ENCODE results near the gene USP40. TPM values are rescaled to one million over a fixed set of nuclear protein-coding genes. Genes with fewer than 3 reads are reported as not detected.

The USP40 gene
- total RNA-seq, 1 donor from 2014 or later: 14.7 TPM

DNA sequence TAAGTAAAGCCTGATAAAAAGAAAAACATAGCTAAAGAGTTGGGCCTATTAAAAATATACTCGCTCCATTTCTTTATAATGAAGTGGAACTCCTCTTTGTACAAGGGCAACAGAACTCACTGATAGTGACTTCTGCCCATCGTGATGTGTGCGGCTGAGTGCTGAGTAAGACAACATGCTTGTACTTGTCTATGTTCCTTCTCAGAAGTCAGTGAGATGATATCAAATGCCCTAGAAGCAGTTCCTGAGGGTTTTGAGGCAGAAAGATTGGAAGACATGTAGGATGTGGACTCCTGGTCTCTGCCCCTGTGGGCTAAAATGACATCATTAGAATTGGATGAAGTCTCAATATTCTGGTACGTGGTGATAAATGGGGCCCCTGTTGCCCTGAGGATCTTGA, 73.8 kb downstream of the USP40 start:
- no peak for DNase-seq

DNA sequence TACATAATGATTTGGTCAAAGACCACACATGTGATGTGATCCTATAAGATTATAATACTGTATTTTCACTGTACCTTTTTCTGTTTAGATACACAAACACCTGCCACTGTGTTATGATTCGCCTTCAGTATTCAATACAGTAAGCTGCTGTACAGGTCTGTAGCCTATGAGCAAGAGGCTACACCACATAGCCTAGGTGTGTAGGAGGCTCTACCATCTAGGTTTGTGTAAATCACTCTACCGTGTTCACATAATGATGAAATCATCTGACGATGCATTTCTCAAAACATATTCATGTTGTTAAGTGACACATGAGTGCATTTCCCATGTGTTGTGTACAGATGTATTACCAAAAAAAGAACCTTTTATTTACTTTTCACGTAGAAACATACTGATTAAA, 74.5 kb downstream of the USP40 start:
- no peak for DNase-seq

DNA sequence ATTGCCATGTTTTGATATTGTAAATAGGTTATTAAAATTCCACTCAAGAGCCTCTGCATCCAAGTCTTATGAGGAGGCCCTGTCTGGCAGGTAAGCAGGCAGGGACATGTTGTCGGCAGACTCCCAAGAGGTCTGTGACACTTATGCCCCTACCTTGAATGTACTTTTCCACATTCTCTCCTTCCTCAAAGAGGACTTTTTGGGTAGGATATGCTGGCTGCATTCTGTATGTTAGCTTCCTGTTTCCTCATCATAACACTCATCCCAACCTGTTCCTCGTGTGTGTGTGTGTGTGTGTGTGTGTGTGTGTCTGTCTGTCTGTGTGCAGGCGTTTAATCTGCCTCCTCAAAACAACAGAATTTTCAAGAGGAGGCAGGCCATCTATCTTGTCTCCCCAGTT, 75.3 kb downstream of the USP40 start:
- DNase-seq: no peak

DNA sequence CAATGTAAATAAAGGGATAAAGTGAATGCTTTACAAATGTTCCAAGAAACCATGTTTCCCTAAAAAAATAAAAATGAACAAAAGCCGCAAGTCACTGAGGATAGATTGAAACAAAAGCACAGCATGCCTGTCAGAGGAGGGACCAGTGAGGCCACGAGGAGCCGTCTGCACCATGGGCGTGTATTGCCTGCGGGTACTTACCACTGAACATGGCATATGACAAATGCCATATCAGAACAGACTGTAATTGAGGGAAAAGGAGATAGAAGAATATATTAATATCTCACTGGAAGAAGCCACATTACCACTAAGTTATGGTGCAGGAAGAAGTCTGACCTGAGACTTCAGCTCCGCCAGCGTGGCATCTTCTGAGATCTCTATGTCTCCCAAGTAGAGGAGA, 75.8 kb downstream of the USP40 start:
- DNase-seq: no peak

DNA sequence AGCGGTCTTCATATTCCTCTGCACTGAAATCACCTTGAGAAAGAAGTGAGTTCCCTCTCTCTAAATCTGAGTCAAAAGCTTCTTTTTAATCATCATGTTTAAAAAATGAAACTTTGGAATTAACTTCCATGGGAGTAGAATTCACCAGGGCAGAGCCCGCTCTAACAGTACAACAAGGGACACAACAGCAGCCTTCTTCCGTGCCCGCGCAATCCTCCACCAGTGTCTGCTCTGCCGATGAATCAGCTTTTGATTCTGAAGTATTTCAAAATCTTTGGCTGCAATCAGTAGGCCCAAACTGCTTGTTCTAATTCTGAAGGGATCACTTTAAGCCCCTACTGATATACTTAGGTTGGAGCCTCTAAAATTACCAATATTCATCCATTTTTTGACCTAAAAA, 76.9 kb downstream of the USP40 start:
- DNase-seq: no peak

DNA sequence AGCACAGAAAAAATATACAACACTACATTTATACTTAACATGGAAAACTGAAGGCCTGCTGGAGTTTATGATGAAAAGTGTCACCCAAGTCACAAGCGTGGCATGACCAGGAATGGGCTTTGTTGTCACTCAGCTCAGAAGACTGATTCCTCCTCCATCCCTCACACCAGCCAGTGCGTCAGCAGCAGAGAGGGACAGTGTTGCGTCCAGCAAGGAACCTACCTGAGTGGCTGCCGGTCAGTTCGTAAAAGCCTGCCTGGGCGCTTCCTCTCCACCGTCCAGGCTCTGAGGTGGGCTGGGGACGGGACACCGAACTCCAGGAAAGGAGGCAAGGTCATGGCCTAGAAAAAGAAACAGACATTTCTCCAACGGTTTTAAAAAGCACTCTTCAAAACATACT, 77.4 kb downstream of the USP40 start:
- DNase-seq: no peak

DNA sequence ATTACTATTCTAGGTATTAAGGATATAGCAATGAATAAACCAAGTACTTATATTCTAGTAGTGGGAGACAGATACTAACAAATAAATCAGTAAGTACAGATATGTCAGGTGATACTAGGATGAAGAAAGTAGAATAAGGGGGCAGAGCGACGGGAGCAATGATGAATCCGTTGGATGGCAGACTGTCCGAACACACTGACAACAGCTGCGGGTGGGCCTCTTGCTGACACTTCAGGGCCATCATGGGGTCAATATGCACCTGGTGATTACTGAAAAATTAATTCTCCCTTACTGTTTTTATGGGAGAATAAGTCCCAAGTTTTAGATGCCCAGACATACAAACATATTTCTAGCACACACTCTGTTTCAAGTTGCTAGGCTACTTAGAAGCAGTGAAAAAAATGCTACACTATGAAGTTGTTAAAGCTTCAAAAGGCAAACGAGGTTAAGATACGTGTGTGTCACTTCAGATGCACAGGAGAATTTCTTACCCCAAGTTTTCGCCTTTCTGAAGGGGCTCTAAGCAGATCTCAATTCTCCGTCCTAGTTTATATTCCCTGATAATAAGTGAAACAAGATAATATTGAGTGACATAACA, 78.7 kb downstream of the USP40 start:
- no peak for DNase-seq

DNA sequence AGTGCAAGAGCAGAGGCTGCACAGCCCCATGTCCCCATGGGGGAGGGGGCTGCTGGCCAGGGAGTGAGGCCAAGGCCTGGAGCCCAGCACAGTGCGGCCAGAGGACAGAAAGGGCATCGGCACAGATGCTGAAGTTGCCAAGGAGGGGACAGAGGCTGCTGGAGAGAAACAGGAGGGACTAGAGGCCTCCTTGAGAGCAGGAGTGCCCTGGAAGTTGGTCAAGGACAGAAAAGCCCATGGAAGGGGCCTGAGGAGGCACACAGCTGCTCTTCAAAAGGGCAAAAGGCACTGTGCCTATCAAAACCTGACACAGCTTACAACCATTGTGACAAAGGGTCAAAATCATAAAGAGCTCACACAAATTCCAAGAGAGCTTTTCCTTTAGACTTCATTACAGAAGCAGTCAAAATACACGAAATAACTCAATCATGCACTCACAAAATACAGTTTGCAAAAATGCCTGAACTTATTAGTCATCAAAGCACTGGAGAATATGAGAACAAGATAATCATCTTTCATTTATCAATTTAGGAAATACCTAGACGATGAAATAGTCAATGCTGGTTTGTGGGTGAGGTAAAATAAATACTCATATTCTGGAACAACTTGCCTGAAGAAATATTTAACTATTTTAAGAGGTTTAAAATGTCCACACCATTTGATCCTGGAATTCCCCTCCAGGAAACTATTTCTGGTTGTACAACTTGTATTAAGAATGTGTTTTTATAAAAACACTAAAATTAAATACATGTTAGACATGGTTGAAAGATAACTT, 79.6 kb downstream of the USP40 start:
- no peak for DNase-seq

DNA sequence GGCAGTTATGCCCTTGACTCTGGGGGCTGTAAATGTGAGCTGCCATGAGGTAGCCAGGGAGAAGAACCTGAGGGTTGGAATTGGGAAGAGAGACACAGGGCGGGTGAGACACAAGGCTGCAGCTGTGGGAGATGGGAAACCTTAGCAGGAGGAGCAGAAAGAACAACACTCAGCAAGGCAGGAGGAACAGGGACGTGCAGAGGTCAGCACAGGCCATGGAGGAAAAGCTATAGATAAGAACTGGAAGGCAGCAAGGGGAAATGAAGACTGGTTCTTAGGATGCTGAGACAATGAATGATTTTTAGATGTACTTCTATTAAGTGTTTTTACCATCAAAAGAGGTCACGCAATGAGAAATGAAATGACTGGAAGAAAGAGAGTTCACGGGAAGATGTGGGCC, 80.2 kb downstream of the USP40 start:
- no peak for DNase-seq

DNA sequence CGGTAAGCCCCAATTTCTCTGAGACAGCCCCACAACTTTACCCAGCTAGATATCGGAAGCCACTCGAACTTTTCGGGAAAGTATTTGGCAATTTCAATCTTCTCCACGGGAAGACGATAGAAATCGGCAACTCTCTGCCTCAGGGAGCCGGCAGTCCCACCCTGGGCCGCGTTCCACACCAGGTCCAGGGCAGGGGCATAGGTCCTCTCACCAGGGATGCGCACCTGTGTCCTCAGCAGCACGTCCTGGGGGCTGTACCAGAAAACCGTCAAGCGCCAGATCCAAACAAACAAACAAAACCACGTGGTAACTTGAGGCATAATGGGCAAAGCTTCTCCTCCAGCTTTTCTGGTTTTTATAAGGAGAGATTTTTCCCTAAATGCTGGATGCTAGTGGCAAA, 80.9 kb downstream of the USP40 start:
- DNase-seq: no peak

DNA sequence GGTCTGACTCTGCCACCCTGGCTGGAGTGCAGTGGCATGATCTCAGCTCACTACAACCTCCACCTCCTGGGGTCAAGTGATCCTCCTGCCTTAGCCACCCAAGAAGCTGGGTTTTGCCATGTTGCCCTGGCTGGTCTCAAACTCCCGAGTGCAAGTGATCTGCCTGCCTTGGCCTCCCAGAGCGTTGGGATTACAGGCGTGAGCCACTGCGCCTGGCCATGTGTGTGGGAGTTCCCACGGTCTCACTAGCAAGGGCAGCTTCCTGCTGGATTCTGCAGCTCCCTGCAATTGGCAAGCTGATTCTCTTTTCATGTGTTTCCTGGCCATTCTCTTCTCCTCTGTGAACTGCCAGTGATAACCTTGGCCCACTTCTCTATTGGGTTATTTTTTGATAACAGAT, 84.0 kb downstream of the USP40 start:
- no peak for DNase-seq

DNA sequence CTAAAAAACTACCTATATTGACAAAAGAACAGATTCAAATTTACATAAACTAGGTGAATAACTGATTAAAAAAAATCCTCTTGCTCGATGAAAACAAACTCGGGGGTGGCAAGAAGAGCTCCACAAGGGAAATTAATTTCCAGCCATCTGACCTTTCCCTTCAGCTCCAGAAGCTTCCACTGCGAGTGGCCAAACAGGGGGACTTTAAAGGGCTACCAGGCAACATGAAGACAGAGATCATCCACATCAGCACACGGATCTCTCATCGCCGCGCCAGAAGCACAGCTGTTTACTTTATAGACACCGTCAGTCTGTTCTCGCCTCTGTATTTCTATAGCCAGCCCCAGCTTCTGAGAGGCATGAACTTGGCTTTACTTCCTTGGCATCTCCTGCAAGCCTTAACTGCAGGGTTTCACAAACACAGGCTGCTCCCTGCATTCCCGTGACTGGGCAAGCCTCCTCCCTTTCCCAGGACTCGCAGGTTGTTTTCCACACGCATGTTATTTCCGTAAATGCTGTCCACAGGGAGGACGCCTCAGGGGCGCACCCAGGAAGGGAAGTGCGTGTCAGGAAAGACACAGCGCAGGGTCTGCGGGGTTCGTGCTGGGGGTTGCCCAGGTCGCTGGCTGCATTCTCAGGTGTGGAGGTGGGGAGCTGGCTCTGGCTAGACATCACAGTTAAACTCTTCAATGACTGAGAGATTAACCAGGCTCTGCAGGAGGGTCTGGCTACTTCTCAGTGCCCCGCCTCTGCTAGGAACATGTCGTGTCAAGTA, 85.0 kb downstream of the USP40 start:
- DNase-seq: no peak

DNA sequence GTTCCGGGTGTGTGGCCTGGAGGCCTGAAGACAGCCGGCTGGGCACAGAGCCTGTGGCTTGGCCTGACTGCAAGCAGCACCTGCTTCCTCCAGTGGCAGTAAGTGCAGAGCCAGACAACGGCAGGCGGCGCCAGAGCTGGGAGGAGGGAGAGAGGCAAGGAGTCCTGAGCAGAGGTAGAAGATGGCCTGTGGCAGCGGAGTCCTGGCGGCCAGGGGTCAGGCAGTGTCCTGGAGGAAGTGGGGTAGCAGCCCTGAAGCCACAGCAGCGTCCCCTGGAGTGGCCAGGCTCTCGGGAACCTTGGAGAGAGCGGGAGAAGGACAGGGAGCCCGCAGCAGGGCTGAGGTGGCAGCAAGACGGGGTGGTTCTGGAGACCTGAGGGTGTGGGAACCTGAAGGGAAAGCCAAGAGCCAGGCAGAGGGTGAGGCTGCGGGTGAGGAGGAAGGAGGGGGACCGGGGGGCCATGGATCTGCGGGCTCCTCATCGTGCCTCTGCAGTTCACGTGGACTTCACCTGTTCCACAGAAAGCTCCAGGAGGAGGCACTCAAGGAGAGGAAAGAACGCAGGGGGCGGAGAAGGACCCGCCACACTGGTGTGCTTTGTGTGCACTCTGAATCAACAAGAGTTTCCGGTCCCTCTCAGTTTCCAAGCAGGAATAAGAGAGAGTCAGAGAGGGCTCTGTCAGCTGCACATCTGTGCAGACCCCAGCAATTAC, 85.9 kb downstream of the USP40 start:
- no peak for DNase-seq

DNA sequence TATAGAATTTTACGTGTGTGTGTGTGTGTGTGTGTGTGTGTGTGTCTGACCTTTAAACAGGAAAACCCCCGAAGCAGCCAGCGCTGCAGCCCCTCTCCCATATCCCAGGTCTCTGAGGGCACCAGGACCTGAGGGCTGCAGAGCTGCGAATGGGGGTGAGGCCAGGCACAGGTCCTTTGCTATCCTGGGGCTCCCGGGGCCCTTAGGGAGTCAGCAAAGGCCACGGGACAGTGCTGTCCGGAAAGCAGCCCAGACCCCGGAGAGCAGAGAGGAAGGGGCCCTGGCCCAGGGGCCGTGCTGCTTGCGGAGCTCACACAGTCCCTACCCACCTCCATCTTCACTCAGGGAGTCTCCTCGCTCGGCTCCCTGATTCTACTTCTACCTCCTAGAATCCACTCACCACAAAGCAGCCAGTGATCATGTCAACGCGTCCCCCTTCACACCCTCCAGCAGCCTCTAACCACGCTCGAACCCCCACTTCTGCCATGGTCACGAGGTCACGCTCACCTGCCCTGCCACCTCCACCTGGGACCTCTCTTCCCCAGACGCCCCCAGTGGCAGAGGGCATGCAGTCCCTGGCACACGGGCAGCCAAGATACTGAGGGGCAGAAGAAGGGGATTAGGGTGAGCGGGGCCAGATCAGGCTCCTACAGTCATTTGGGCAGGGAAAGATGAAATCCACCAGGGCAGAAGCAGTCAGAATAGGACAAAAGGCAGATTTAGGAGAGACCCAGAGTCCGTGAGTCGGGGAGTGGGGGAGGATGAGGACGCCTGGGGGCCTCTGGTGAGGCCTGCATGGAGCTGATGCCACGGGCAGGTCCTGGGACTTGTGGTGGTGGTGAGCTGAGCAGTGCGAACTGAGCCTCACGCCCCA, 86.7 kb downstream of the USP40 start:
- no peak for DNase-seq

DNA sequence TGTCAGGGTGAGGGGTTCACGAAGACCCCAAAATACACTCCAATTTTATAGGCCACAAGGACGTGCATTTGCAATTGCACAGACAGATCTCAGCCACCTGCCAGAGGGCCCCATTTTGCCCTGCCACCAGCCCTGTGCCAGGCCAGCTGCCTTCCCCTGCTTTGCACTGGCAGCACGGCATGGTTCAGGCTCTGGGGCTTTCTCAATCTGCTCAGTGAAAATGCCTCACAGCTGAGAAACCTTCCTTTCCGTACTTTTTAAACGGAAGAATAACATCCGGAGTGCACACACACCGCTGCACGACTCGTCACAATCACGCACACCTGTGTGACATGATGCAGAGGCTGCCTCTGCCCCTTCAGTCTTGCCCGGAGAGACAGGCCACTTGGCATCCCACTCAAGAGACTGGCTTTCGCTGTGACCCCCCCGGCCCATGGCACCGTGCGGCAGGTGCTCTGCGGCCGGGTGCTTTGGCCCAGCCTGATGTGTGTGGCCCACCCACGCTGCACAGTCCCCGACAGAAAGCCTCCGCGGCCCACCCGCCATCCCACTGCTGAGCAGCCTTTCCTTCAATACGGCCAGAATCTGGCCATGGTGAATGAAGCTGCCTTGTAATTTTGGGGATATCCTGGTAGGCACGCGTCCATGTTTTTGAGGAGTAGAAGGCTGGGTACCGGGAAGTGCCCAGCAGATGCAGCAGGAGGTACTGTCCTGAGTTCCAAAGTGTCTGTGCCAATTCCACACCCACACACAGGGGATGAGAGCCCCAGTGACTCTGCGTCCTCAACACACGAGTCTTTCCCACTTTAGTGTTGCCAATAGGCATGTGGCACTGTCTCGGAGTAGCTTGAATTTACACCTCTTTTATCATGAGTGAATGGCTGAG, 88.8 kb downstream of the USP40 start:
- DNase-seq: no peak

DNA sequence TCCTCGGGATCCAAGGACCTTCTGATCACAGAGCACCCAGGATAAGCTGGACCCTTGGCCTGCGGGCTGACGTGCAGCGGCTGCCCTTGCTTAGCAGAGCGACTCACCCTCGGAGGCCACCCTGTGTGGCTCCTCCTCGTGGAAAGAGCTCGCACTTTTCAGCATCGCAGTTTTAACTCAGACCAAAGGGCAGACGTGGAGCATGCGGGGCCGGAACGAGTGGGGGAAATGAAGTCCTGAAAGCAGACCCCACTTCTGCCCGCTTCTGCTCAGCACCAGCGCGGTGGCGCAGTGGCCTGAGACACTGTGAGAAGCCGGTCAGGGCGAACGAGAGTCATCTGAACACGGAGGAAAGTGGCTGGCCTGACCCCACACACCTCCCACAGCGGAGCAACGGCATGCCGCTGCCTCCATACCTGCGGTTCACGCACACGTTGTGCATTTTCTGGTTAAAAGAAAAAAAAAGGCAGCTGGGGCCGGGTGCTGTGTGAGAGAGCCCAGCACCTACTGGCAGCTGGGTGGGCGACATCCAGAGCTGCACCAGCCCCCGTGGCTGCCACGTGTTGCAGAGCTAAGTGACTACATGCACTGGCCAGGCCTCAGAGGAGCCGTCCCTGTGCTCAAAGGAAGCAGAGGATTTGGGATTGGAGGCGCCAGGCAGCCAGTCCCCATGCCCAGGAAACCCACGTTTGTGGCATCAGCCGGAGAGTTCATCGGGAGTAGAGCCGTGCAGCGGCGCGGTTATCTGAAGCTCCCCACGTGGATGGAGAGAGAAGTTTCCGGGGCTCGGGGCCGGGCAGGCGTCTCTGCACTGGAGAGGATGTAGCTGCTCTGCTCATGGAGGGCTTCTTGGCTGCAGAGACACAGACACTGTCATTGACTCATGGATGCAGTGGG, 89.7 kb downstream of the USP40 start:
- no peak for DNase-seq

DNA sequence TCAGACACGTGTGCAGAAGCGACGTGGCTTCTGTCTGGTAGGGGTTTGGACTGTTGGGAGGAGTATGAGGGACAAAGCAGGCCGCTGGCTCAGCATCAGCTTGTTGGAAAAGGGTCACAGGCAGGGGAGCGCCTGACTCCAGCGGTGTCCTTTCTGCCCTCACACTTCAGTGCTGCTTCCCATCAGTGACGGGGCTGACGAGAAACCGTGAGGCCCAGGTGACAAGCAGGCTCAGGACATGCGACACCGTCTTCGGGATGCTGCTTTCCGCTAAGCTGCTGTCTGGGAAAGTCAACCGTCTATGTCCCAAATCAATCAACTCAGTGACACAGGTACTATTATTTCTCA, 90.5 kb downstream of the USP40 start:
- DNase-seq: no peak

DNA sequence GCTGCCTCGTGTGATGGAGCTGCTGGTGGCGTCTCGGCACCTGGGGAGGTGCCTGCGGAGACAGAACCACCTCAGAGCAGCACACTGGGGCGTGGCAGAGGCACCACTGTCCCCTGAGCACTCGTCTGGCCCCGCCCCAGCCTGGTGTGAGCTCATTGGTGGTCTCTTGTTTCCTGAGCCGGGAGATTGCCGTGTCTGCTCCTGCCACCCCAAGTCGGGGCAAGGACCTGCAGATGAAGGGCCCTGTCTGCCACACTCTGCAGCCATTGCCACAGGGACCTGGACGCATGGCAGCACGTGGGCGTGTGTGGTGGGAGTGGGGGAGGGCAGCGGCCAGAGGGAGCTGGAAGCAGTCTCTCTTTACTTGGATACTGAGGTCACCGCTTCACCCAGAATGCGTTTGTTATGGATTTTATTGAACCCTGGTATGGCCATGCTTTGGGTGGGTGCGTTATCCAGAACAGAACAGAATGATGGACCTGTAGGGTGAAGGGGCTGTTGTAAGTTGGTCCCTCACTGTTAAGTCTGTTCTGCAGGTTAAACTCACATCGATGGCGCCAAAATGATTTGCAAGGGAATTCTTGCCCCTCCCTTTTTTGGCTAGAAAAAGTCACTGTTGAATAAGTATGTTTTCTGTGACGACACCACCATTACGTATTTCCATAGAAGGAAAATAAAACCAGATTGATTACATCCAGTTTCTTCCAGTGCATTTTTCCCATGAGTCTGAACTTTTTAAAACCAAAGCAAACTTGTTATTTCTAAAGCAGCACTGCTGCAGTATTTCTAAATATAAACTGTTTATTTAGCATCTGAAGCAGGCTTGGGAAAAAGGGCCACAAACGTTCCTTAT, 92.0 kb downstream of the USP40 start:
- no peak for DNase-seq

DNA sequence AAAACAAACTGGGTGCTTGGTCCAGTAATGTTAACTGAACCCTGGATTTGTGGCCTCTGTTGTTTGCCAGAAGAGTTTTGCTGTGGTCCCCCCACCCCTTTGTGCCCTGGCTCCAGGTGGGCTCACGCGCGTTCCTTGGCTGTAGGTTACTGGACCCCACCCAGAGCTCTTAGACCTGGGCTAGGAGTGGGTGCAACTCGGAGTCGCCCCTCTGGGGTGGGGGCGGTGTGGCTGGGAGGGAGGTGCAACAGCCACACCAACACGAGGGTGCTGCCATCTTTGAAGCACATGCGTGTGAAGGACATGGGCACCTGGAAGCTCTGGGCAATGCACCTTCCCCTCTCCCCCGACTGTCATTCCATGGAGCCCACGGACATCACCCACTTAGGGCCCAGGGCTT, 92.7 kb downstream of the USP40 start:
- DNase-seq: no peak
